IPS DF 6.9 (cell line): ENCODE data around the gene RPS15.
A peak's percentile ranks its signal among the peaks of the same experiment; 100 is the strongest.
"Not testable (repeated sequence)": the region's sequence is repeated elsewhere in the genome, so short reads cannot be mapped to it uniquely, and the experiment has no call there.

Experiments used
- DNase-seq: peaks from one replicate; pipeline ENCODE4 v3.0.0-alpha.2; 2013; ENCODE audit warnings: low read depth, low spot score
- H3K27ac ChIP-seq: one replicate; pipeline ENCODE4 v1.5.1; 2013; ENCODE audit warnings: low read length, control low read depth
- H3K27me3 ChIP-seq: 2 replicates; pipeline ENCODE4 v1.6.1; 2013; ENCODE audit warnings: mild to moderate bottlenecking, low read length; ENCODE audit not compliant: control insufficient read depth, insufficient read depth
- H3K36me3 ChIP-seq: 2 replicates; pipeline ENCODE4 v1.6.1; 2013; ENCODE audit warnings: low read length; ENCODE audit not compliant: control insufficient read depth, insufficient read depth
- H3K4me1 ChIP-seq: 2 replicates; pipeline ENCODE4 v1.6.1; 2013; ENCODE audit warnings: low read length; ENCODE audit not compliant: control insufficient read depth, insufficient read depth
- H3K4me3 ChIP-seq: 2 replicates; pipeline ENCODE4 v1.5.1; 2013; ENCODE audit warnings: mild to moderate bottlenecking, low read length
- H3K9me3 ChIP-seq: 2 replicates; pipeline ENCODE4 v1.6.1; 2013; ENCODE audit warnings: low read length, inconsistent platforms; ENCODE audit not compliant: control insufficient read depth, insufficient read depth
- WGBS: extraction: QIAGEN DNeasy Blood & Tissue Kit; methylation state at CpG from one replicate; pipeline ENCODE4 v1.1.7; 2013; ENCODE audit warnings: mixed read lengths, missing lambda C conversion rate; ENCODE audit not compliant: insufficient read length, insufficient coverage; 5-methylcytosine and 5-hydroxymethylcytosine counted together

RPS15 gene

GRCh38 chr19:1472231-1473084, 34.3 kb downstream of the RPS15 start:
- no CpG with 5 or more reads among the region's 44 CpGs for WGBS
- H3K4me3 ChIP-seq = no peak overlapping the region
- no peaks in the 10 kb centered on the region for H3K9me3 ChIP-seq
- H3K4me1 ChIP-seq = peaks cover 6% of the 10 kb centered on the region
- H3K36me3 ChIP-seq = no peaks in the 10 kb centered on the region
- H3K27ac ChIP-seq = no peak overlapping the region
- peaks cover 31% of the 10 kb centered on the region for H3K27me3 ChIP-seq
- DNase-seq = no peak

- DNase-seq = no peak
- WGBS = no CpG with 5 or more reads among the region's 20 CpGs
- peaks cover 6% of the 10 kb centered on the region for H3K4me1 ChIP-seq
- no peak overlapping the region for H3K27ac ChIP-seq
- no peak overlapping the region for H3K4me3 ChIP-seq
- peaks cover 23% of the 10 kb centered on the region for H3K27me3 ChIP-seq
- no peaks in the 10 kb centered on the region for H3K9me3 ChIP-seq
- H3K36me3 ChIP-seq = no peaks in the 10 kb centered on the region
These were observed 35.1 kb downstream of the RPS15 start for GRCh38 chr19:1473085-1473851.

GRCh38 chr19:1474011-1474764, 36.0 kb downstream of the RPS15 start:
- WGBS = no CpG with 5 or more reads among the region's 31 CpGs
- Histone ChIP-seq H3K4me3 (no peak overlapping the region), H3K27me3 (peaks cover 17% of the 10 kb centered on the region; the same call in 1 of the 2 replicates), H3K4me1 (peaks cover 6% of the 10 kb centered on the region), H3K27ac (no peak overlapping the region), H3K9me3 (no peaks in the 10 kb centered on the region), H3K36me3 (no peaks in the 10 kb centered on the region)
- no peak for DNase-seq

- Histone ChIP-seq H3K27me3 (peaks cover 13% of the 10 kb centered on the region; the same call in 1 of the 2 replicates), H3K4me3 (no peak overlapping the region), H3K9me3 (no peaks in the 10 kb centered on the region), H3K4me1 (peaks cover 6% of the 10 kb centered on the region), H3K36me3 (no peaks in the 10 kb centered on the region), H3K27ac (no peak overlapping the region)
- WGBS = no CpG with 5 or more reads among the region's 26 CpGs
- no peak for DNase-seq
These were observed 36.7 kb downstream of the RPS15 start for GRCh38 chr19:1474765-1475351.

- H3K36me3 ChIP-seq = no peaks in the 10 kb centered on the region
- WGBS = no CpG with 5 or more reads among the region's 31 CpGs
These were observed 37.7 kb downstream of the RPS15 start for GRCh38 chr19:1475751-1476437.

GRCh38 chr19:1477056-1477455, 38.9 kb downstream of the RPS15 start:
- H3K27ac ChIP-seq, H3K4me1 ChIP-seq, H3K4me3 ChIP-seq, H3K36me3 ChIP-seq, H3K27me3 ChIP-seq, H3K9me3 ChIP-seq, DNase-seq: not testable (repeated sequence)
- WGBS = no CpG with 5 or more reads among the region's 9 CpGs

More at GRCh38 chr19:1475751-1476437, 37.7 kb downstream of the RPS15 start:
- no peak overlapping the region for H3K27ac ChIP-seq
- no peaks in the 10 kb centered on the region for H3K9me3 ChIP-seq
- H3K4me1 ChIP-seq = peaks cover 3% of the 10 kb centered on the region
- peaks cover 8% of the 10 kb centered on the region; the same call in 1 of the 2 replicates for H3K27me3 ChIP-seq
- no peak overlapping the region for H3K4me3 ChIP-seq
- DNase-seq = no peak

- peaks cover 3% of the 10 kb centered on the region; the same call in 1 of the 2 replicates for H3K36me3 ChIP-seq
- H3K27ac ChIP-seq = no peak within 1 kb of the TSS
- peak; percentile 86 for DNase-seq
- peak within 1 kb of the TSS; percentile 75 for H3K4me3 ChIP-seq
- no peaks in the 10 kb centered on the region for H3K27me3 ChIP-seq
- H3K4me1 ChIP-seq = peaks cover 2% of the 10 kb centered on the region; the same call in 1 of the 2 replicates
- H3K9me3 ChIP-seq = no peaks in the 10 kb centered on the region
- WGBS = no CpG with 5 or more reads among the region's 71 CpGs
These were observed 40.9 kb downstream of the RPS15 start, which contains the start of gene C19orf25 for GRCh38 chr19:1478934-1479707. Gene C19orf25, minus strand, starts transcription at chr19:1479215. Its CDS starts 312 bp downstream, at chr19:1478903.

GRCh38 chr19:1481224-1481892, 43.2 kb downstream of the RPS15 start:
- DNase-seq = no peak
- no CpG with 5 or more reads among the region's 26 CpGs for WGBS
- H3K9me3 ChIP-seq = no peaks in the 10 kb centered on the region
- no peaks in the 10 kb centered on the region for H3K27me3 ChIP-seq
- H3K27ac ChIP-seq = no peak overlapping the region
- peaks cover 2% of the 10 kb centered on the region; the same call in 1 of the 2 replicates for H3K4me1 ChIP-seq
- H3K36me3 ChIP-seq = peaks cover 3% of the 10 kb centered on the region; the same call in 1 of the 2 replicates
- no peak overlapping the region for H3K4me3 ChIP-seq
